ENCODE data around the gene CSRNP2.
"Not testable (repeated sequence)": the region's sequence is repeated elsewhere in the genome, so short reads cannot be mapped to it uniquely, and the experiment has no call there.

Gene CSRNP2

GRCh38 chr12:51018956-51019355, 64.4 kb downstream of the CSRNP2 start:
- TF ChIP-seq CTCF (IDR thresholded peaks at IDR 0.05; ENCODE audit: insufficient read depth, low read length, poor library complexity, severe bottlenecking) = no peak
- no peaks in the 10 kb centered on the region for H3K27me3 ChIP-seq (replicated peaks; ENCODE audit: control insufficient read depth, insufficient read depth, low read length)
- H3K4me3 ChIP-seq (replicated peaks; ENCODE audit: low read depth, low read length) = no peak overlapping the region
- DNase-seq (ENCODE audit: extremely low read depth, insufficient read length) = no peak
- no peaks in the 10 kb centered on the region for H3K36me3 ChIP-seq (ENCODE audit: control insufficient read depth, insufficient read depth, low read length)

- TF ChIP-seq CTCF (IDR thresholded peaks at IDR 0.05; ENCODE audit: insufficient read depth, low read length, poor library complexity, severe bottlenecking) = no peak
- H3K4me3 ChIP-seq (replicated peaks; ENCODE audit: low read depth, low read length) = no peak overlapping the region
- H3K36me3 ChIP-seq (ENCODE audit: control insufficient read depth, insufficient read depth, low read length) = no peaks in the 10 kb centered on the region
- no peaks in the 10 kb centered on the region for H3K27me3 ChIP-seq (replicated peaks; ENCODE audit: control insufficient read depth, insufficient read depth, low read length)
- DNase-seq (ENCODE audit: extremely low read depth, insufficient read length) = no peak
These were observed 65.9 kb downstream of the CSRNP2 start for GRCh38 chr12:51017452-51017851.

- H3K36me3 ChIP-seq (ENCODE audit: control insufficient read depth, insufficient read depth, low read length); DNase-seq (ENCODE audit: extremely low read depth, insufficient read length); H3K27me3 ChIP-seq (replicated peaks; ENCODE audit: control insufficient read depth, insufficient read depth, low read length); H3K4me3 ChIP-seq (replicated peaks; ENCODE audit: low read depth, low read length): not testable (repeated sequence)
These were observed 68.9 kb downstream of the CSRNP2 start for GRCh38 chr12:51014467-51014866.

GRCh38 chr12:51013441-51013840, 70.0 kb downstream of the CSRNP2 start:
- no peak for TF ChIP-seq CTCF (IDR thresholded peaks at IDR 0.05; ENCODE audit: insufficient read depth, low read length, poor library complexity, severe bottlenecking)
- DNase-seq (ENCODE audit: extremely low read depth, insufficient read length) = no peak
- Histone ChIP-seq H3K4me3 (replicated peaks; ENCODE audit: low read depth, low read length) (no peak overlapping the region), H3K36me3 (ENCODE audit: control insufficient read depth, insufficient read depth, low read length) (no peaks in the 10 kb centered on the region), H3K27me3 (replicated peaks; ENCODE audit: control insufficient read depth, insufficient read depth, low read length) (no peaks in the 10 kb centered on the region)

- DNase-seq (ENCODE audit: extremely low read depth, insufficient read length) = no peak
- TF ChIP-seq CTCF (IDR thresholded peaks at IDR 0.05; ENCODE audit: insufficient read depth, low read length, poor library complexity, severe bottlenecking) = no peak
- Histone ChIP-seq H3K4me3 (replicated peaks; ENCODE audit: low read depth, low read length) (no peak overlapping the region), H3K27me3 (replicated peaks; ENCODE audit: control insufficient read depth, insufficient read depth, low read length) (no peaks in the 10 kb centered on the region), H3K36me3 (ENCODE audit: control insufficient read depth, insufficient read depth, low read length) (no peaks in the 10 kb centered on the region)
These were observed 70.7 kb downstream of the CSRNP2 start for GRCh38 chr12:51012570-51013236.

- TF ChIP-seq CTCF (IDR thresholded peaks at IDR 0.05; ENCODE audit: insufficient read depth, low read length, poor library complexity, severe bottlenecking) = no peak
- Histone ChIP-seq H3K27me3 (replicated peaks; ENCODE audit: control insufficient read depth, insufficient read depth, low read length) (no peaks in the 10 kb centered on the region), H3K36me3 (ENCODE audit: control insufficient read depth, insufficient read depth, low read length) (no peaks in the 10 kb centered on the region), H3K4me3 (replicated peaks; ENCODE audit: low read depth, low read length) (no peak overlapping the region)
- DNase-seq (ENCODE audit: extremely low read depth, insufficient read length) = no peak
These were observed 71.4 kb downstream of the CSRNP2 start for GRCh38 chr12:51011955-51012354.
